ENCODE measurements around the gene LCN12. TPM values are rescaled to one million over a fixed set of nuclear protein-coding genes. Genes with fewer than 3 reads are reported as not detected.

The LCN12 gene
- total RNA-seq, 4 donors from 2014 or later: not detected

- TF ChIP-seq CTCF (IDR thresholded peaks at IDR 0.05) (no peak), POLR2AphosphoS5 (IDR thresholded peaks at IDR 0.05) (no peak), POLR2A (IDR thresholded peaks at IDR 0.05; ENCODE audit: low read depth) (no peak), EP300 (IDR thresholded peaks at IDR 0.05) (no peak)
- H3K4me1 ChIP-seq: peaks cover 10 to 25% (median 20%) of the 10 kb centered on the region in 4 donors
- intact Hi-C loops (cut with DNase I): no loop called here
- no peak for DNase-seq (ENCODE audit: extremely low spot score)
- 90% methylated on average over 26 of the region's 26 CpGs for WGBS
- H3K27me3 ChIP-seq: peaks cover 0 to 45% (median 0%) of the 10 kb centered on the region in 4 donors
- H3K36me3 ChIP-seq: no peaks in the 10 kb centered on the region
- H3K4me3 ChIP-seq: no peak overlapping the region
- no peak overlapping the region for H3K27ac ChIP-seq (replicated peaks in 1 of 4)
- no peaks in the 10 kb centered on the region for H3K9me3 ChIP-seq
Measured at GRCh38 chr9:136964833-136965422, 12.9 kb downstream of the LCN12 start.

GRCh38 chr9:136965771-136966484 lies 13.9 kb downstream of the LCN12 start:
- peak overlapping the region in 1 of 4 donors; percentile 8 for H3K4me3 ChIP-seq
- DNase-seq (ENCODE audit: extremely low spot score): no peak
- no peak overlapping the region for H3K27ac ChIP-seq (replicated peaks in 1 of 4)
- H3K4me1 ChIP-seq: peaks cover 10 to 24% (median 20%) of the 10 kb centered on the region in 4 donors
- intact Hi-C loops (cut with DNase I): no loop called here
- TF ChIP-seq POLR2A (IDR thresholded peaks at IDR 0.05; ENCODE audit: low read depth) (no peak), CTCF (IDR thresholded peaks at IDR 0.05) (no peak), POLR2AphosphoS5 (IDR thresholded peaks at IDR 0.05) (no peak), EP300 (IDR thresholded peaks at IDR 0.05) (no peak)
- H3K27me3 ChIP-seq: peaks cover 0 to 54% (median 0%) of the 10 kb centered on the region in 4 donors
- H3K9me3 ChIP-seq: no peaks in the 10 kb centered on the region
- no peaks in the 10 kb centered on the region for H3K36me3 ChIP-seq
- WGBS: 29% methylated on average over 22 of the region's 23 CpGs

GRCh38 chr9:136968333-136969127 lies 16.5 kb downstream of the LCN12 start:
- H3K9me3 ChIP-seq: no peaks in the 10 kb centered on the region
- H3K4me1 ChIP-seq: peaks cover 7 to 19% (median 17%) of the 10 kb centered on the region in 4 donors
- no peak for TF ChIP-seq POLR2AphosphoS5 (IDR thresholded peaks at IDR 0.05)
- TF ChIP-seq EP300 (IDR thresholded peaks at IDR 0.05): no peak
- TF ChIP-seq CTCF (IDR thresholded peaks at IDR 0.05): no peak
- TF ChIP-seq POLR2A (IDR thresholded peaks at IDR 0.05; ENCODE audit: low read depth): no peak
- H3K4me3 ChIP-seq: no peak overlapping the region
- no peak for DNase-seq (ENCODE audit: extremely low spot score)
- peaks cover 0 to 60% (median 0%) of the 10 kb centered on the region in 4 donors for H3K27me3 ChIP-seq
- H3K27ac ChIP-seq (replicated peaks in 1 of 4): no peak overlapping the region
- intact Hi-C loops (cut with DNase I): no loop called here
- no peaks in the 10 kb centered on the region for H3K36me3 ChIP-seq
- 78% methylated on average over 8 of the region's 17 CpGs for WGBS

GRCh38 chr9:136969150-136969549 lies 17.1 kb downstream of the LCN12 start:
- no peak for DNase-seq (ENCODE audit: extremely low spot score)
- H3K36me3 ChIP-seq: no peaks in the 10 kb centered on the region
- no peak overlapping the region for H3K27ac ChIP-seq (replicated peaks in 1 of 4)
- H3K4me3 ChIP-seq: no peak overlapping the region
- H3K4me1 ChIP-seq: peaks cover 7 to 17% (median 14%) of the 10 kb centered on the region in 4 donors
- peaks cover 0 to 55% (median 0%) of the 10 kb centered on the region in 4 donors for H3K27me3 ChIP-seq
- no peaks in the 10 kb centered on the region for H3K9me3 ChIP-seq
- no peak for TF ChIP-seq CTCF (IDR thresholded peaks at IDR 0.05)
- TF ChIP-seq POLR2A (IDR thresholded peaks at IDR 0.05; ENCODE audit: low read depth): no peak
- no peak for TF ChIP-seq EP300 (IDR thresholded peaks at IDR 0.05)
- no peak for TF ChIP-seq POLR2AphosphoS5 (IDR thresholded peaks at IDR 0.05)
- 86% methylated on average over 3 of the region's 17 CpGs for WGBS
- intact Hi-C loops (cut with DNase I): no loop called here
